NCI-H2081 treated with DMSO at 0.1 percent for 48 hours (cell line): ENCODE measurements around the gene ICE1.
"Not testable (repeated sequence)": the region's sequence is repeated elsewhere in the genome, so short reads cannot be mapped to it uniquely, and the experiment has no call there.

Experiments
- DNase-seq: peaks from one replicate; lab custom pipeline; 2025; lab: John Stamatoyannopoulos, UW

The ICE1 gene

GRCh38 chr5:5437227-5438172 lies 15.0 kb downstream of the ICE1 start:
- no peak for DNase-seq

- DNase-seq = no peak
These were observed 29.4 kb downstream of the ICE1 start for GRCh38 chr5:5451863-5452262.

GRCh38 chr5:5453131-5453530 lies 30.7 kb downstream of the ICE1 start:
- no peak for DNase-seq

- no peak for DNase-seq
These were observed 31.9 kb downstream of the ICE1 start for GRCh38 chr5:5454391-5454790.

- DNase-seq = no peak
These were observed 34.4 kb downstream of the ICE1 start for GRCh38 chr5:5456858-5457257.

- DNase-seq = no peak
These were observed 37.8 kb downstream of the ICE1 start for GRCh38 chr5:5460311-5460710.

- DNase-seq = no peak
These were observed 38.5 kb downstream of the ICE1 start for GRCh38 chr5:5461012-5461411.

GRCh38 chr5:5464036-5464715 lies 41.7 kb downstream of the ICE1 start:
- no peak for DNase-seq

GRCh38 chr5:5466227-5466626 lies 43.8 kb downstream of the ICE1 start:
- no peak for DNase-seq

GRCh38 chr5:5467737-5468136 lies 45.3 kb downstream of the ICE1 start:
- no peak for DNase-seq

- DNase-seq = no peak
These were observed 48.5 kb downstream of the ICE1 start for GRCh38 chr5:5470933-5471332.

GRCh38 chr5:5473226-5473625 lies 50.7 kb downstream of the ICE1 start:
- no peak for DNase-seq

GRCh38 chr5:5474961-5475360 lies 52.5 kb downstream of the ICE1 start:
- DNase-seq = no peak

GRCh38 chr5:5475975-5476374 lies 53.5 kb downstream of the ICE1 start:
- no peak for DNase-seq

GRCh38 chr5:5479578-5479977 lies 57.1 kb downstream of the ICE1 start:
- not testable (repeated sequence) for DNase-seq

- DNase-seq = no peak
These were observed 58.1 kb downstream of the ICE1 start for GRCh38 chr5:5480481-5481111.

GRCh38 chr5:5481206-5481605 lies 58.7 kb downstream of the ICE1 start:
- no peak for DNase-seq

- DNase-seq = no peak
These were observed 59.2 kb downstream of the ICE1 start for GRCh38 chr5:5481633-5482032.

GRCh38 chr5:5483350-5483749 lies 60.9 kb downstream of the ICE1 start:
- DNase-seq = no peak

- DNase-seq = no peak
These were observed 61.6 kb downstream of the ICE1 start for GRCh38 chr5:5483880-5484598.

- no peak for DNase-seq
These were observed 63.6 kb downstream of the ICE1 start for GRCh38 chr5:5486122-5486521.
